ENCODE measurements around the gene CR1L. TPM values are rescaled to one million over a fixed set of nuclear protein-coding genes. Genes with fewer than 3 reads are reported as not detected.

The CR1L gene
- total and polyA plus RNA-seq, 9 of the 15 experiments (the other 6 are each of a cell fraction or from before 2014, with no cell fraction given), result 10.1 to 74.8 (median 34.3) TPM

GRCh38 chr1:207711285-207711684, 66.4 kb downstream of the CR1L start:
- Histone ChIP-seq H3K27ac (ENCODE audit: extremely low read depth, low read depth, low read length) (no peak overlapping the region), H3K4me3 (no peak overlapping the region), H3K27me3 (ENCODE audit: control insufficient read depth in 2 of 2, insufficient read depth in 2 of 2, low read length in 2 of 2) (no peaks in the 10 kb centered on the region), H2AFZ (ENCODE audit: low read depth, low read length) (no peak overlapping the region), H3K9ac (ENCODE audit: insufficient read depth in 1 of 2, low read depth in 2 of 2, low read length in 2 of 2) (no peak overlapping the region), H3K36me3 (ENCODE audit: control insufficient read depth, insufficient read depth, low read length) (no peaks in the 10 kb centered on the region; the same call in 2 of the 3 replicates), H3K9me1 (ENCODE audit: control insufficient read depth, insufficient read depth, low read length) (no peaks in the 10 kb centered on the region), H3K4me2 (ENCODE audit: insufficient read depth, low read length) (no peak overlapping the region), H3K79me2 (ENCODE audit: control insufficient read depth, insufficient read depth, low read length) (no peaks in the 10 kb centered on the region), H3K9me3 (replicated peaks; ENCODE audit: control insufficient read depth, insufficient read depth, low read depth, low read length) (no peaks in the 10 kb centered on the region), H3K4me1 (replicated peaks in 1 of 2; ENCODE audit: control insufficient read depth in 2 of 2, insufficient read depth in 2 of 2, low read length in 2 of 2) (0 out of 5 replicates have a peak, but pooled peaks cover 0 to 4% of the 10 kb centered on the region in 2 experiments), H4K20me1 (replicated peaks; ENCODE audit: control insufficient read depth, insufficient read depth, low read length) (no peaks in the 10 kb centered on the region)
- ChIA-PET CTCF (ENCODE audit: low intra/inter-chr PET ratio) (interaction anchor here (1.7 kb wide), 1 partner anchor 86 kb away, joined by 13 read pairs; no protein-coding TSS in a partner anchor), POLR2A (interaction anchor here (1.2 to 1.3 kb wide), 2 partner anchors 8 to 12 kb away, joined by 3 to 6 read pairs; no protein-coding TSS in a partner anchor)
- BruUV-seq (replicated peaks), result no TSS peak
- in situ Hi-C loops (cut with MboI), result no loop called here
- peak; percentile 91 for ATAC-seq
- peak in 2 of 4 experiments; percentile 63 to 69 for DNase-seq (ENCODE audit: extremely low read depth in 1 of 4, low spot score in 3 of 4)
- FAIRE-seq, result peak; percentile 74
- 11% methylated on average over 5 of the region's 5 CpGs for WGBS (ENCODE audit: insufficient coverage, low coverage, missing lambda C conversion rate)
- intact Hi-C loops (cut with micrococcal nuclease), result loop anchor here (1.0 to 10.0 kb wide), 5 partner anchors 44 to 254 kb away; no protein-coding TSS in a partner anchor
- TF ChIP-seq NFYB (IDR thresholded peaks at IDR 0.05; ENCODE audit: extremely low read depth, insufficient read length) (no peak), BCLAF1 (IDR thresholded peaks at IDR 0.05; ENCODE audit: borderline replicate concordance in 1 of 2, control insufficient read depth in 1 of 2, low read depth in 2 of 2, low read length in 1 of 2) (no peak), MNT (conservative IDR thresholded peaks at IDR 0.05) (peak in 1 of 2 experiments; percentile 37; a peak in 1 of 4 replicates), CTBP1 (IDR thresholded peaks at IDR 0.05; ENCODE audit: borderline replicate concordance) (peak; percentile 35; the same call in 1 of the 2 replicates), TSC22D4 (tag; IDR thresholded peaks at IDR 0.05) (no peak), THAP12 (CRISPR knock-in tag; IDR thresholded peaks at IDR 0.05) (no peak), RCOR1 (IDR thresholded peaks at IDR 0.05; ENCODE audit: borderline replicate concordance in 1 of 2, low read depth in 2 of 2, low read length in 2 of 2) (0 out of 4 replicates have a peak, but pooled peaks of 1 of the 2 experiments have one; percentile 45), SFPQ (IDR thresholded peaks at IDR 0.05; ENCODE audit: low read depth, low read length) (no peak), U2AF2 (optimal IDR thresholded peaks at IDR 0.05; ENCODE audit: low read depth, low read length) (no peak), HDAC2 (IDR thresholded peaks at IDR 0.05) (0 out of 2 replicates have a peak, but pooled peaks have one; percentile 30), MYBL2 (IDR thresholded peaks at IDR 0.05; ENCODE audit: low read depth) (no peak), MYBL2 (CRISPR knock-in tag; IDR thresholded peaks at IDR 0.05; ENCODE audit: borderline replicate concordance) (no peak)

Data from K562 (cell line).